ENCODE results near the gene COG1.

- TF ChIP-seq ZNF740 (CRISPR knock-in tag; IDR thresholded peaks at IDR 0.05) (no peak), ZNF740 (tag; IDR thresholded peaks at IDR 0.05) (no peak; a peak in 1 of 4 replicates), ZMIZ1 (IDR thresholded peaks at IDR 0.05; ENCODE audit: low read depth in 2 of 2, low read length in 2 of 2) (no peak), TFE3 (CRISPR knock-in tag; IDR thresholded peaks at IDR 0.05) (no peak), ARID1B (IDR thresholded peaks at IDR 0.05) (no peak), CAMTA2 (CRISPR knock-in tag; conservative IDR thresholded peaks at IDR 0.05) (no peak), E2F5 (CRISPR knock-in tag; IDR thresholded peaks at IDR 0.05) (no peak), FOXJ3 (CRISPR knock-in tag; IDR thresholded peaks at IDR 0.05) (no peak), FOXP4 (CRISPR knock-in tag; IDR thresholded peaks at IDR 0.05; ENCODE audit: borderline replicate concordance) (no peak), ZNF778 (CRISPR knock-in tag; IDR thresholded peaks at IDR 0.05) (no peak), HSF4 (CRISPR knock-in tag; IDR thresholded peaks at IDR 0.05; ENCODE audit: borderline replicate concordance) (no peak), CTCF (IDR thresholded peaks at IDR 0.05 in 2 of 3, conservative IDR thresholded peaks at IDR 0.05 in 1 of 3; ENCODE audit: insufficient read depth in 2 of 3, low read depth in 1 of 3, low read length in 3 of 3) (no peak), TCF7 (IDR thresholded peaks at IDR 0.05; ENCODE audit: borderline replicate concordance) (no peak)
Observed at GRCh38 chr17:73232587-73233373, 39.9 kb downstream of the COG1 start.

All from K562 (cell line).